Keratinocyte (primary cell): Measurements from ENCODE around the gene TMEM259. TPM values are rescaled to one million over a fixed set of nuclear protein-coding genes. Genes with fewer than 3 reads are reported as not detected.

Source experiments
- DNase-seq: peaks from one replicate; pipeline ENCODE4 v3.0.0-alpha.2; 2011; ENCODE audit warnings: low read depth, missing footprints, low spot score
- FAIRE-seq: peaks from 2 replicates; lab custom pipeline; 2011; peaks lifted over from hg19 to GRCh38; lab: Jason Lieb, UNC
- H2AFZ ChIP-seq: 2 replicates; pipeline ENCODE4 v1.6.0; 2012; ENCODE audit warnings: low read length, control low read depth, inconsistent platforms; ENCODE audit not compliant: control insufficient read depth
- H3K27ac ChIP-seq: 2 replicates; pipeline ENCODE4 v1.5.1; 2011; ENCODE audit warnings: low read length; ENCODE audit not compliant: control insufficient read depth, insufficient read depth
- H3K27me3 ChIP-seq: 3 replicates; pipeline ENCODE4 v1.6.0; 2011; ENCODE audit warnings: low read length; ENCODE audit not compliant: control insufficient read depth, insufficient read depth; ENCODE audit errors: extremely low read depth
- H3K36me3 ChIP-seq, 2 experiments: 2 replicates in 1 of 2; 3 replicates in 1 of 2; pipeline ENCODE4 v1.5.1; 2011; ENCODE audit warnings: low read length in 2 of 2, mild to moderate bottlenecking in 1 of 2; ENCODE audit not compliant: control insufficient read depth in 2 of 2, insufficient read depth in 2 of 2; ENCODE audit errors: extremely low read depth in 1 of 2
- H3K4me1 ChIP-seq: 3 replicates; pipeline ENCODE4 v1.5.1; 2011; ENCODE audit warnings: low read length; ENCODE audit not compliant: control insufficient read depth, insufficient read depth; ENCODE audit errors: extremely low read depth
- H3K4me2 ChIP-seq: 3 replicates; pipeline ENCODE4 v1.6.0; 2011; ENCODE audit warnings: low read depth, low read length; ENCODE audit not compliant: control insufficient read depth, insufficient read depth; ENCODE audit errors: extremely low read depth
- H3K4me3 ChIP-seq, 3 experiments: fragments of 200-600 bp in 1 of 3; sonication (generic) in 1 of 3; 2 replicates in 2 of 3; 3 replicates in 1 of 3; pipeline ENCODE4 v1.5.1; 2011 to 2016; ENCODE audit warnings: low read length in 3 of 3, mild to moderate bottlenecking in 3 of 3, control low read depth in 2 of 3, inconsistent platforms in 1 of 3, low read depth in 1 of 3, mixed read lengths in 1 of 3, mixed run types in 1 of 3, moderate library complexity in 1 of 3; ENCODE audit not compliant: control insufficient read depth in 2 of 3, insufficient read depth in 2 of 3; ENCODE audit errors: extremely low read depth in 1 of 3
- H3K79me2 ChIP-seq: 2 replicates; pipeline ENCODE4 v1.6.0; 2012; ENCODE audit warnings: low read length; ENCODE audit not compliant: control insufficient read depth, insufficient read depth
- H3K9ac ChIP-seq: 3 replicates; pipeline ENCODE4 v1.6.0; 2011; ENCODE audit warnings: low read length; ENCODE audit not compliant: control insufficient read depth, insufficient read depth; ENCODE audit errors: extremely low read depth
- H3K9me1 ChIP-seq: 3 replicates; pipeline ENCODE4 v1.6.0; 2011; ENCODE audit warnings: low read length; ENCODE audit not compliant: control insufficient read depth, insufficient read depth; ENCODE audit errors: extremely low read depth
- H3K9me3 ChIP-seq: 2 replicates; pipeline ENCODE4 v1.5.1; 2012; ENCODE audit warnings: low read depth, low read length; ENCODE audit not compliant: control insufficient read depth
- H4K20me1 ChIP-seq: 3 replicates; pipeline ENCODE4 v1.6.0; 2011; ENCODE audit warnings: low read length; ENCODE audit not compliant: control insufficient read depth, insufficient read depth; ENCODE audit errors: extremely low read depth
- CTCF ChIP-seq, 3 experiments: IDR thresholded peaks in 1 of 3; conservative IDR thresholded peaks in 1 of 3; optimal IDR thresholded peaks in 1 of 3; 2 replicates in 2 of 3; 3 replicates in 1 of 3; pipeline versions ENCODE3 to v1.5.1; 2011; ENCODE audit warnings: low read length in 3 of 3, mild to moderate bottlenecking in 3 of 3, moderate library complexity in 2 of 3, control low read depth in 1 of 3, inconsistent platforms in 1 of 3; ENCODE audit not compliant: insufficient read depth in 2 of 3; ENCODE audit errors: extremely low read depth in 1 of 3
- EZH2 ChIP-seq: IDR thresholded peaks from one replicate; pipeline ENCODE4 v1.6.1; 2012; ENCODE audit warnings: inconsistent platforms, mild to moderate bottlenecking, low read length, moderate library complexity
- dilution Hi-C: fragments of 300-500 bp; cut with MboI; formaldehyde crosslinking; loops from one replicate; pipeline ENCODE4 v1.7.0; 2020; ENCODE audit warnings: low sequenced_read_pairs; ENCODE audit not compliant: extremely low pct_ligation_motif_present
- polyA plus RNA-seq, 5 experiments: library from polyadenylated mRNA; depleted of rRNA in 3 of 5; stranded (reverse) in 3 of 5; stranded (forward) in 1 of 5; unstranded in 1 of 5; fragments of >200 nt; gene quantifications; 1 replicate in 1 of 5; 2 replicates in 3 of 5; 3 replicates in 1 of 5; pipeline versions ENCODE4 v1.2.1 to v1.2.3, GENCODE V29; 2011 to 2012; ENCODE audit warnings: missing spikeins in 2 of 5, low read depth in 1 of 5, low replicate concordance in 1 of 5

The TMEM259 gene
- polyA plus RNA-seq, 1 donor (not counting 4 experiments of a cell fraction or from before 2014, with no cell fraction given): 61.5 TPM

GRCh38 chr19:1058112-1058511 is 37.2 kb upstream of the TMEM259 start:
- H3K4me1 ChIP-seq: no peaks in the 10 kb centered on the region
- no peaks in the 10 kb centered on the region for H3K79me2 ChIP-seq
- no peaks in the 10 kb centered on the region for H3K9me1 ChIP-seq
- no peak overlapping the region for H2AFZ ChIP-seq
- H3K4me2 ChIP-seq: no peak overlapping the region
- H3K4me3 ChIP-seq: no peak overlapping the region
- no peak overlapping the region for H3K9ac ChIP-seq
- H3K36me3 ChIP-seq: peaks cover 13 to 35% of the 10 kb centered on the region in 2 experiments
- FAIRE-seq (no peak), DNase-seq (no peak)
- H3K27ac ChIP-seq: no peak overlapping the region
- no peaks in the 10 kb centered on the region for H3K27me3 ChIP-seq
- no peak for TF ChIP-seq CTCF (optimal IDR thresholded peaks at IDR 0.05 in 1 of 3, IDR thresholded peaks at IDR 0.05 in 1 of 3, conservative IDR thresholded peaks at IDR 0.05 in 1 of 3; ENCODE audit: extremely low read depth in 1 of 3, insufficient read depth in 2 of 3, low read length in 3 of 3)
- no peak for TF ChIP-seq EZH2
- H4K20me1 ChIP-seq: no peaks in the 10 kb centered on the region
- dilution Hi-C loops: no loop called here
- H3K9me3 ChIP-seq: peaks cover 28% of the 10 kb centered on the region

- H2AFZ ChIP-seq: no peak overlapping the region
- FAIRE-seq: no peak
- H3K4me3 ChIP-seq: no peak overlapping the region
- DNase-seq: no peak
- H3K4me1 ChIP-seq: no peaks in the 10 kb centered on the region
- no peaks in the 10 kb centered on the region for H3K79me2 ChIP-seq
- peaks cover 28% of the 10 kb centered on the region for H3K9me3 ChIP-seq
- no peak overlapping the region for H3K27ac ChIP-seq
- TF ChIP-seq CTCF (optimal IDR thresholded peaks at IDR 0.05 in 1 of 3, IDR thresholded peaks at IDR 0.05 in 1 of 3, conservative IDR thresholded peaks at IDR 0.05 in 1 of 3; ENCODE audit: extremely low read depth in 1 of 3, insufficient read depth in 2 of 3, low read length in 3 of 3) (peak in 2 of 3 experiments; percentile 13 to 40), EZH2 (no peak)
- H4K20me1 ChIP-seq: no peaks in the 10 kb centered on the region
- dilution Hi-C loops: no loop called here
- no peaks in the 10 kb centered on the region for H3K27me3 ChIP-seq
- peaks cover 13 to 33% of the 10 kb centered on the region in 2 experiments for H3K36me3 ChIP-seq
- no peak overlapping the region for H3K4me2 ChIP-seq
- no peak overlapping the region for H3K9ac ChIP-seq
- H3K9me1 ChIP-seq: no peaks in the 10 kb centered on the region
Observed at GRCh38 chr19:1057176-1057855, 36.4 kb upstream of the TMEM259 start.
